ENCODE measurements around the gene CAPN10.
"Not testable (repeated sequence)": the region's sequence is repeated elsewhere in the genome, so short reads cannot be mapped to it uniquely, and the experiment has no call there.

The CAPN10 gene

DNA sequence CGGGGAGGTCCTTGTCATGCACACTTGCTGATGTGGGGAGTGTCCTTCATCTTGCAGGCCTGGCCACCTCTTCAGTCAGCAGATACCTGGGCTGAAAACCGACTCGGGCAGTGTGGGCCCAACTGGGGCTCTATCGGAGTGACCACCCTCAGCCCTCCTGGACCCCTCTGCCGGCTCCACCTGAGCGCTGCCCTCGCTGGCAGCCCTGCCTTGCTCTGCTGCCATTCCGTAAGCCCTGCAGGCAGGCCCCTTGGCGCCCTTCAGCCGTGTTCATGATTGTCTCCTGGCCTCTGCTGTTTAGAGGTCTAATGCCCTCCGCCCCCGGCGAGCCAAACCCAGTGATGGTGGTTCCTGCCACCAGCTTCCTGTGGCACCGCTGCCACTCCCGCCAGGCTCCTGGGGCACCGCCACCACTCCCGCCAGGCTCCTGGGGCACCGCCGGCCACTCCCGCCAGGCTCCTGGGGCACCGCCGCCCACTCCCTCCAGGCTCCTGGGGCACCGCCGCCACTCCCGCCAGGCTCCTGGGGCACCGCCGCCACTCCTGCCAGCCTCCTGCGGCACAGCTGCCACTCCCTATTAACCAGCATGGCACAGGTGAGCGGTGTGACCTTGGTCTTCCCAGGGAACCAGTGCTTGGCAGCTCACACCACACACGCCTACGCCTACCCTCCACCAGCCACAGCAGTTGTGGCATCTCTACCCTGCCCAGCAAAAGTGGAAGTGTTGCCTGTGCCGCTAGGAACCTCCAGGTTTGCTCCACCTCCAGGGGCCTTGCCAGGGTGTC lies 15.9 kb downstream of the CAPN10 start:
- no peak for DNase-seq (ENCODE audit: low read depth in 2 of 2)

- DNase-seq (ENCODE audit: low read depth in 2 of 2), result no peak
These were observed 16.7 kb downstream of the CAPN10 start for GRCh38 chr2:240603081-240603835.

- DNase-seq (ENCODE audit: low read depth in 2 of 2), result no peak
These were observed 17.3 kb downstream of the CAPN10 start for GRCh38 chr2:240603846-240604245.

- no peak for DNase-seq (ENCODE audit: low read depth in 2 of 2)
These were observed 17.9 kb downstream of the CAPN10 start for GRCh38 chr2:240604291-240604938.

- DNase-seq (ENCODE audit: low read depth in 2 of 2), result no peak
These were observed 18.6 kb downstream of the CAPN10 start for GRCh38 chr2:240604939-240605716.

GRCh38 chr2:240605867-240606743 lies 19.6 kb downstream of the CAPN10 start:
- DNase-seq (ENCODE audit: low read depth in 2 of 2), result no peak

DNA sequence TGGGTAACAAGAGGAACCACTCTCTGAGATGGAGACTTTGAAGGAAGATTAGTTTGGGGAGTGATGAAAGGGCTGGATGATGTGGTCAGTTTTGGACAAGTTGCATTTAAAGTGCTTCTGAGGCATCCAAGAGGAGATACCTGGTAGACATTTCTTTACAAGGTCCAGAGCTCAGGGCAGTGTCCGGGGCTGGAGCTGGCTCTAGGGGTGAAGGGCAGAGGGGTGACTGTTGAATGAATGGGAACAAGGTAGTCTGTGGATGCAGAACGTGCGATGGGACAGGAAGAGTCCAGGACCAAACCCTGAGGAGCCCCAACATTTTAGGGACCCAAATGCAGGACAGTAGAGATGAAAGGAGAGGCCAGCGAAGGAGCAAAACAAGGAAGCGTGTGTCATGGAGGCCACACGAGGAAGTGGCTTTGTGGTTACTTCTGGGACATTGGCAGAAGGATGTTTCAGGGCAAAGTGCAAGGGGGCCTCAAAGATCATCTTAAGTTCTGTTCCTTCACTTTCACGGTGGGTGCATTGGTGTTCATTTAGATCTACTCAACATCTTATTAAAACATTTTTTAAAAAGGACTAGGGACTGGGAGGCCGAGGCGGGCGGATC lies 25.2 kb downstream of the CAPN10 start:
- no peak for DNase-seq (ENCODE audit: low read depth in 2 of 2)

- DNase-seq (ENCODE audit: low read depth in 2 of 2), result no peak
These were observed 27.2 kb downstream of the CAPN10 start for GRCh38 chr2:240613781-240614180.

- DNase-seq (ENCODE audit: low read depth in 2 of 2), result no peak
These were observed 27.9 kb downstream of the CAPN10 start for GRCh38 chr2:240614391-240614790.

DNA sequence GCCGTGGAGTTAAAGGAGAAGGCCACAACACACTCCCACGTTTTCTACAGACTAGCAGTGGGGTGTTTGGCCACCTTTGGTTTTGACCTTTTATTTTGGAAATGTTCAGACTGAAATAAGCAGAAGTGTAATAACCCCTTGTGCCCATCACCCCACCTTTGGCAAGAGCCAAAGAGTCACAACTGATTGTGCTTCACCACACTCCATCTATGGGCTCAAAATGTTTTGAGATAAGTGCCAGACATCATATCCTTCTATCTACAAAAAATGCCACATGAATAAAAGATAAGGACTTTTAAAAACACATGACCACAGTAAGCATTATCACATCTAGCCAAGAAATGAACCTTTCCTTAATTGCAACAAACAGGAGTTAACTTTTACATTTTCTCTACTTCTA lies 28.9 kb downstream of the CAPN10 start:
- no peak for DNase-seq (ENCODE audit: low read depth in 2 of 2)

DNA sequence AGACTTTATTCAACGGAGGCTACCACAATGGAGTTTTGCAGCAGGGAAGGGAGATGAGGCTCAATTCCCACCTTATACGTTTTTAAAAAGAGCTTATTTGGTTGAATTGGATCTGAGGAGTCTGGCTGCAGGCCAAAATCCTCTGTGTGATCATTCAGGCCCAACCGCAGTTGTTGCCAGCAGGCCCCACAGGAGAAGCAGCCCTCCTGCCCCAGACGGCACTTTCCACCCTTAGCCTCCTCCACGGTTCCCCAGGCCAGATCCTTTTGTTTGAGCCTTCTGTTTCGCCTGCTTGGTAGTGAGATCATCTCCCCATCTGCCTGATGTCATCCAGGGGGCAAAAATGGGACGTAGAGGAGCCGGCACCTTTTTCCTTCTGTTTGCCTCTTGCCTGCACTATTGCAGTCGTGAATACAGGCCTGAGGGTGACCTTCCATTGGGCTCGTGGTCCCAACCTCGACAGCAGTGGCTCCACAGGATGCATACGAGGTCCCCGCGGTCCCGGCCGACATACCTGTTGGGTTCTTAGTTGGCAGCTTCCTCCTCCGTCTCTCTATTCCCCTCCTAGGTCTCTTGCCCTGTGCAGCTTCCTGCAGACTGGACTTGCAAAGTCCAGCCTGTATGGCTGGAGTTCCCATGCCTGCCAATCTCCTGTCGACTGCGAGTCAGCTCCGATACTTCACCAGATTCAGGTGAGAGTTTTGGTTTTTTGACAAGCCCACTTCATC lies 29.4 kb downstream of the CAPN10 start:
- no peak for DNase-seq (ENCODE audit: low read depth in 2 of 2)

GRCh38 chr2:240616860-240617666 lies 30.5 kb downstream of the CAPN10 start:
- not testable (repeated sequence) for DNase-seq (ENCODE audit: low read depth in 2 of 2)

- no peak for DNase-seq (ENCODE audit: low read depth in 2 of 2)
These were observed 32.2 kb downstream of the CAPN10 start for GRCh38 chr2:240618776-240619175.

DNA sequence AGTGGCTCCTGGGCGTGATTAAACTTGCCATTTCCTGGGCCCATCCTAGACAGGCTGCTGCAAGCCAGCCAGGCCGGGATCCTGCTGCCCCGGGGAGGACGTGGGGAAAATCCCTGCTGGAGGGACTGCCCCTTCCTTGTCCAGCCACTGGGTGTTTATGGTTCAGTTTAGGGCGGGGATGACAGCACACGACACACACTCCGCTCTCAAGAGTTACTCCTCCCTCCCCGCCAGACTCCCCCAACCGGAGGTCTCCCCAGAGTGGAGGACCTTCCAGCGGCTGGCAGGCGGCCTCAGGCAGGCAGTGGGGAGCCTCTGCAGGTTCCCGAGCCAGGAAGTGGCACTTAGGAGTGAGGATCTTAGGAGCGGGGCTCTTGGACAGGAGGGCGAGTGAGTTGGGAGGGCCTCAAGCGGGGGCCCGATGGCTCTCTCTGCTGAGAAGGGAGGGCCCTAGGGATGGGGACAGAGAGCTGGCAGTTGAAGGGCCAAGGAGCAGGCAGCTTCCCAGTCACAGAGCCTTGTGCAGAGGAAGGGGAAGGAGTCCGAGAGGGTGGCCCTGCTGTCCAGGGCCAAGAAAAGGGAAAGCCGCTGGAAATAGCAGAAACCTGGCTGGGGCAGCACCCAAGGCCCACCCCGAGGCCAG lies 33.1 kb downstream of the CAPN10 start:
- no peak for DNase-seq (ENCODE audit: low read depth in 2 of 2)

DNA sequence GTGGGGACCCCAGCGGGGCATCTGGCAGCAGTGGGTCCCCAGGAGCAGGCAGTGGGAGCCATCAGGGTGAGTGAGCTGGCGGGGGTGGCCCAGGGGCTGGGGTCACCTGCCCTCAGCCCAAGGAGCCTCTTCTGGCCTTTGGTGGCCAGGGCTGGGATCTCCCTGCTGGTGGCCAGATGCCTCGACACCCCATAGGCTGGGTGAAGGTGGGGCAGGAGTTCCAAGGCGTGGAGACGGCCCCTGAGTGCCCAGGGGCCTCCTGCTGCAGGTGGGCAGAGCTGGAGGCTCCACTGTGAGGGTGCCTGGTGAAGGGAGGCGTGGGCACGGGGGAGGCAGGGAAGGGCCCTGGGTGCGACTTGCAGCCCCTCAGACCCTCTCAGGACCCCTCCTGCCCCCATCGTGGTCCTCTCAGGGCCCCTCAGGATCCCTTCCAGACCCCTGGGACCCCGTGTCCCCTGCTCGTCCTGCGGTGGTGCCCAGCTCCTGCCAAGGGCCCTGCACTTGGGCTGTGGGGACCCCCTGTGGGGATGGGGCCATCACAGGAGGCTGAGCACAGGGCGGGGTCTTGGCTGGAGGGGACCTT lies 33.7 kb downstream of the CAPN10 start:
- no peak for DNase-seq (ENCODE audit: low read depth in 2 of 2)

GRCh38 chr2:240620859-240621258 lies 34.3 kb downstream of the CAPN10 start:
- no peak for DNase-seq (ENCODE audit: low read depth in 2 of 2)

DNA sequence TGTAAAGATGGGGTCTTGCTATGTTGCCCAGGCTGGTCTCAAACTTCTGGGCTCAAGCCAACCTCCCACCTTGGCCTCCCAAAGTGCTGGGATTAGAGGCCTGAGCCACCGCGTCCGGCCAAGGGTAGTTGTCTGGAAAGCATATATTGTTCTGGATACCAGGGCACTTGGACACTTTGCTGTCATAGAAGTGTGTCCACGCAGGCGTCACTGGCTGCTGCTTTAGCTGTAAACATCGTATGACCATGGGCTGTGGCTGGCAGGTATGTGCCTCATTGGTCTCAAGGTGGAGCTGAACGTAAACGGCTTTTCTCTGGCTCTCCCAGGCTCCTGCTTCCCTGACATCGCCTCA lies 35.5 kb downstream of the CAPN10 start:
- no peak for DNase-seq (ENCODE audit: low read depth in 2 of 2)
